Stimulated activated CD8-positive, alpha-beta memory T cell treated with anti-CD3 and anti-CD28 coated beads, Interleukin-2, amount 100 ng/mL, for 1 hour (primary cell): ENCODE results near the gene TYW1.
"Not testable (repeated sequence)": the region's sequence is repeated elsewhere in the genome, so short reads cannot be mapped to it uniquely, and the experiment has no call there.

Experiments
- DNase-seq, 2 donors: peaks; one replicate each; pipeline ENCODE4 v3.0.0-alpha.2; 2020; ENCODE audit warnings: low read depth in 2 of 2

Gene TYW1, protein sequence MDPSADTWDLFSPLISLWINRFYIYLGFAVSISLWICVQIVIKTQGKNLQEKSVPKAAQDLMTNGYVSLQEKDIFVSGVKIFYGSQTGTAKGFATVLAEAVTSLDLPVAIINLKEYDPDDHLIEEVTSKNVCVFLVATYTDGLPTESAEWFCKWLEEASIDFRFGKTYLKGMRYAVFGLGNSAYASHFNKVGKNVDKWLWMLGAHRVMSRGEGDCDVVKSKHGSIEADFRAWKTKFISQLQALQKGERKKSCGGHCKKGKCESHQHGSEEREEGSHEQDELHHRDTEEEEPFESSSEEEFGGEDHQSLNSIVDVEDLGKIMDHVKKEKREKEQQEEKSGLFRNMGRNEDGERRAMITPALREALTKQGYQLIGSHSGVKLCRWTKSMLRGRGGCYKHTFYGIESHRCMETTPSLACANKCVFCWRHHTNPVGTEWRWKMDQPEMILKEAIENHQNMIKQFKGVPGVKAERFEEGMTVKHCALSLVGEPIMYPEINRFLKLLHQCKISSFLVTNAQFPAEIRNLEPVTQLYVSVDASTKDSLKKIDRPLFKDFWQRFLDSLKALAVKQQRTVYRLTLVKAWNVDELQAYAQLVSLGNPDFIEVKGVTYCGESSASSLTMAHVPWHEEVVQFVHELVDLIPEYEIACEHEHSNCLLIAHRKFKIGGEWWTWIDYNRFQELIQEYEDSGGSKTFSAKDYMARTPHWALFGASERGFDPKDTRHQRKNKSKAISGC

DNA sequence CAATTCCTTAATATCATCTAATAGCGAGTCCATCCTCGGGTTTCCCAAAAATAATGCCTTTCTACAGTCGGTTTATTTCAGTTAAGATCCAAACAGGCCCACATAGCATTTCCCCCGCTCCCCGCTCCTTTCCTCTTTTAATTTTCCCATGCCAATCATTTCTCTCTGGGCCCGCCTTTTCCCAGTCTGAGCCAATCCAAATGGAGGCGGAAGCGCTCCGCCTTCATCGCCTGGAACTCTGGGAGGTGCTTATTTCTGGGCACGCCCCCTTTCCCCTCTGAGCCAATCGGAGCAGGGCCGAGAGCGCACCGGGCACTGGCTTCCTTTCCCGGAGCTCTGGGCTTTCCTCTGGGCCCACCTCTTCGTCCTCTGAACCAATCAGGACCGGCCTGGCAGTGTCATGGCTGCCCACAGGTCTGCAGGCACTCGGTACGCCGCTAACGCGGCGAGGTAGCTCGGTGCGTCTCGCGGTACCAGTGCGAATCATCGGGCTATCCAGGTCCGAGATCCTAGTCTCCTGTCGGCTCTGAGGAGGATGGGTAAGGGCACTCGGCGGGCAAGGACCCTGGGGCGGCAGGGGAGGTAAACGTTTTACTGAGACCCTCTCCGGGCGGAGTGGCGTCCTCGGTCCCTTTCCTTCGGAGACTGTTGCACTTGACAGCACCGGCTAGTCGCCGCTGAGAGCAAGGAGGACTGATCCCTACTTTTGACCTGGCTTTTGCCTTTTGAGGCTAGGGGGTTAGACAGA lies at the start of gene TYW1:
TYW1 (plus strand) TSS at position 390 of the 748 bp plus-strand sequence; CDS start at position 536, 146 bp downstream.
- DNase-seq: peak; percentile 97

DNA sequence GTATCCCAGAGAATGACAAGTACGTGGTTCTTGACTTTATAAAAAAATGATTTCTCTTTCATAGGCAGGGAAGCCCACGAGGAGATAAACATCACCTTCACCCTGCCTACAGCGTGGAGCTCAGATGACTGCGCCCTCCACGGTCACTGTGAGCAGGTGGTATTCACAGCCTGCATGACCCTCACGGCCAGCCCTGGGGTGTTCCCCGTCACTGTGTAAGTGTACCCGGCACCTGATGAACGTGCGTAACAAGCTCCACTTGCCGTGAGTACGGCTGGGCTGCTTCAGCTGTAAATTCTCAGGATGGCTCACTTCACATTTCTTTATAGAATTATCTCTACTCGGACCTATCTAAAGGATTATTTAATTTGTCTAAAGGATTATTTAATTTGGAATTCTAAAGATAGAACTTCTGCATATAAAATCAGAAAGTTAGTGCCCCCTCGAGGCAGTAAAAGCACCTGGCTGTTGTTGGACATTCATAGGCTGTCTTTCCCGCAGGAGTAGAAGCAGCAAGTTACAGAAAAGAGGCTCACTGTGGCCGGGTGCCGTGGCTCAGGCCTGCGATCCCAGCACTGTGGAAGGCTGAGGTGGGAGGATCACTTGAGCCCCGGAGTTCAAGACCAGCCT lies 48.0 kb upstream of the TYW1 start:
- no peak for DNase-seq

DNA sequence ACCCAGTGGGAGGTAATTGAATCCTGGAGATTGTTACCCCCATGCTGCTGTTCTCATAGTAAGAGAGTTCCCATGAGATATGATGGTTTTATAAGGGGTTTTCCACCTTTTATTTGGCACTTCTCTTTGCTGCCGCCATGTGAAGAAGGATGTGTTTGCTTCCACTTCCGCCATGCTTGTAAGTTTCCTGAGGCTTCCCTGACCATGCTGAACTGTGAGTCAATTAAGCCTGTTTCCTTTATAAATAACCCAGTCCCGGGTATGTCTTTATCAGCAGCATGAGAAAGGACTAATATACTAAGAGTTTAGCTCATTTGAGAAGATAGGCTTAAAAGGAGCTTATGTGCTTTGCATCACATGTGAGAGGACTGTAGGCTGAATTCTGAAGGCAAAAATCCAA lies 46.3 kb upstream of the TYW1 start:
- DNase-seq: no peak

DNA sequence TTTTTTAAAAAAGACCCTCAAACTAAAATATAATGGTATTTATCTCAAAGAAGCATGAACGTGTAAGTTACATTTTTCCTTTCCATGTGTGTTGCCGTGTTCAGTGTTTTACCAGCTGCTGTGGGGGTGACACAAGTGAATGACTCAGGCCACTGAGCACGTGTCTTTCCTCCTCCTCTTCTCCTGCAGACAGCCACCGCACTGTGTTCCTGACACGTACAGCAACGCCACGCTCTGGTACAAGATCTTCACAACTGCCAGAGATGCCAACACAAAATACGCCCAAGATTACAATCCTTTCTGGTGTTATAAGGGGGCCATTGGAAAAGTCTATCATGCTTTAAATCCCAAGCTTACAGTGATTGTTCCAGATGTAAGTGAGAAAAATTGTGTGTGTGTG lies 45.9 kb upstream of the TYW1 start:
- no peak for DNase-seq

DNA sequence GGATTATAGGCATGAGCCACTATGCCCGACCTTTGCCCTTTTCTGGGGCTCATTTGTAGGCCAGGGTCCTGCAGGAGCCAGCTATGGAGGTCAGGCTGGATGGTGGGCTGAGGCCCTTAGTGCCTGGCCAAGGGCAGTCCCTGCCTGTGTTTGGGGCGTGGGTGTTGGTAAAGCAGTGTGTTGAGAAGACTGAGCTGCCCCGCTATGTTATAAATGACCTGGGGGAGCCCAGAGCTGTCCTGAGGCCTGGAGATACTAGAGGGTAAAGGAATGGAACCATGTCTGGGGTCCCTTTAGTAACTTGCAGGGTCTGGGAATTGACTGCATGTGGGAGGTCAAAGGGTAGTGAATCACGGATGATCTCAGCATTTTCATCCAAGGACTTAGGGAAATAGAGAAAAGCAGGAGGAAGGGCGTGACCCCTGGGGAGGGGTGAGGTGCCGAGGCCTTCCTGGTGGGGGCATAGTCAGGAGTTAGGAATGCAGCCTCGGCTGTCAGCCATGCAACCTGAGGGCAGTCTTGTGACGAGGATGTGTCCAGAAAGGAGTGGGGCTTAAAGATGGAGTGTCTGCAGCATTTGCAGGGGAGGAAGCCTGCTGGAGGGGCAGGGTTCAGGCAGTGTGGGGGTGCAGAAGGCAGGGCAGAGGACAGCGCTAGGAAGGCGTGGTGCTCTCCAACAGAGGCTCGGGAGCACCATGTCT lies 44.1 kb upstream of the TYW1 start:
- no peak for DNase-seq

DNA sequence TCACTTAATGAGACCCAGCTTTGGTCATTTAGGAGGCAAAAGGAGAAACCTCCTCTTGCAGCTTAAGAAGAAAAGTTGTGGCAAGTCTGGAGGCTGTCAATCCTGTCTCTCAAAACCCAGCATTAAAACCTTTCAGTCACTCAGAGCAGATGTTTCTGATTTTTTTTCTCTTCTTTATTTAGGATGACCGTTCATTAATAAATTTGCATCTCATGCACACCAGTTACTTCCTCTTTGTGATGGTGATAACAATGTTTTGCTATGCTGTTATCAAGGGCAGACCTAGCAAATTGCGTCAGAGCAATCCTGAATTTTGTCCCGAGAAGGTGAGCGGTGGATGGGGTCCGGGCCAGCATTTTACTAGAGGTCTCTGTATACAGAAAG lies 43.6 kb upstream of the TYW1 start:
- DNase-seq: no peak

DNA sequence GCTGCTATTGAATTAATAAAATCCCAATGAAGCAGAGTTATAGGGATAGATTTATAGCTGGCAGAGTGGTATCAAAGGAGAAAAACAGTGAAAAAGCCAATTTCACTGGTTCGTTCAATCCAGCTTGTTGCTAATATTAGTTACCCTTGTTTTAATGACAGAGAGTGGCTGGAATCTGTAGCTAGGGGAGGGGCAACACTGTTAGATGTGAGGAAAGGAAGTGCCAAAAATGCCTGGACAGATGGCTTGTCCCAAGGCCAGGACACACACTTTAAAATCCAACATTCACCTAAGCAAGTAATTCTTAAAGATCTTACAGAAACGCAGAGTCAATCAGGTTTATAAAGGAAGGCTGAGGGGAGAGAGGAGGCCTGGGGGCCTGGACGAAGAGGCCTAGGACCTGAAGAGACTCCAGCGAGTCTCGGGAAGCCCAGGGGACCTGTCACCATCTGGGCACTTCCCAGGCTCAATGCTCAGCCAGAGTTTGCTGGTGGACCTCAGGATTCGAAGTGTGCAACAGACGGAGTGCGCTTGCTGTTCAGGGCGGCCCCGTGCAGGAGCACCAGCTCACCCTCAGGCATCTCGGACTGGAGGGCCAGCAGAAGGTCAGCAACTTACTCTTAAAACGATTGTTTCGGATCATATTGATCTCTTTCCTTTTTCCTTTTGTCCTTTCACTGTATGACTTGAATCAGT lies 38.9 kb upstream of the TYW1 start:
- DNase-seq: no peak

DNA sequence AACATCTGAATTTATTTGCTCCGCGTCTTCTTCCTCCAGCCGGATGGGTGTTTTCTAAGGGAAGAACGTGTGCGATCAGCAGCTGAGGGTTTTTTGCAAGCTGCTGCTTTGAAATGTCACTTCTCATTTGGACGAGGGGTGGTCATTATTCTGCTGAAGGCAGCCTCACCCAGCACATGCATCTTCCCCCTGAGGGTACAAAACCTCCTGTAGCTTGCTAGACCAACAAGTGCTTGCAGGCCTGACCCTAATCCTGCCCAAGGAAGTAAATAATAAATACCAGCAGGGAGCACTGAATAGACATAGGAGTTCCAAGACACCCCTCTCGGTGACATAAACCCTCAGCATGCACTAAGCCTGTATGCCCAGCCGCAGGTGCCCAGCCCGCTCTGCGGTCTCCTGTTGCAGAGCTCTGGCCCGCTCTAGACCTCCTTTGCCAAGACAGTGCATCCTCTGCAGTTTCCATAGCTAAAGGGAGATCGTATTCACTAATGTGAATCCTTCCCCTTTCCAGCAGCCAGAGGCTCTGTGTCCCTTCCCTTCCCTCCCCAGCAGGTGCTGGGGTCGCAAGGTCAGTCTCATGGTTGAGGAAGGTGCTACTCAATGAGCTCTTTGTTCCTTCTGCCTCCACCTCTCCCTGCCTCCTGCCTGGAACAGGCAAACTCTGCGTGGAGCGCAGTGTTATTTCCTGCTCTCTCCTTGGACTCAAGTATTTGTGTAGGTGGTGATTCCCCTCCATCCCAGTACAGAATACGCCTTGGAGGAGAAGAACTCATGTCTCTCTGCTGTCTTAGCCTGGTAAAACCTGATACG lies 37.9 kb upstream of the TYW1 start:
- DNase-seq: no peak

DNA sequence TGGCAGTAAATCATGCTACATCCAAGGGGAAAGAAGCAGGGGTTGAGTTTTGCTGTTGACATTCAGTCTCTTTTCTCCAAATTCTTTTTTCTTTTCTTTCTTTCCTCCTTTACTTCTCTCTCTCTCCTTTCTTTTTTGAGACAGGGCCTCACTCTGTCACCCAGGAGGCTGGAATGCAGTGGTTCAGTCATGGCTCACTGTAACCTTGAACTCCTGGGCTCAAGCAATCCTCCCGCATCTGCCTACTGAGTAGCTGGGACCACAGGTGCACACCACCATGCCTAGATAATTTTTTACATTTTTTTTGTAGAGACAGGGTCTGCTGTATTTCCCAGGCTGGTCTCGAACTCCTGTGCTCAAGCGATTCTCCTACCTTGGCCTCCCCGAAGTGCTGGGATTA lies 36.4 kb upstream of the TYW1 start:
- no peak for DNase-seq

DNA sequence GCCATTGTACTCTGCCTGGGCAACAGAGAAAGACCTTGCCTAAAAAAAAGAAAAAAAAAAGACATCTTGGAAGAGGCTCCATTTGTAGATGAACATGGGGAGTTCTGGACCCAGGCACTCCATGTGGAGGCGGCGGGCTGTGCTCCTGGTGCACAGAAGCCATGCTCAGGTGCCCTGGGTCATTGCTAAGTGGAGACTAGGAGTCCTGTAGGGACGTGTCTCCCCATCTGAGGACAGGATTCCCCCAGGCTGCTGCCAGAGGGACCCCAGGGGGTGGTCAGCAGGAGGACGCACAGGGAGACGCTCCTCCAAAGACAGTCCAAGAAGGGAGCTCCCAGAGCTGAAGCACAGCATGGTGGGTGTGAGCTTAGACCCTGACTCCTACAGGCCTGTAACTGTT lies 35.5 kb upstream of the TYW1 start:
- DNase-seq: no peak

DNA sequence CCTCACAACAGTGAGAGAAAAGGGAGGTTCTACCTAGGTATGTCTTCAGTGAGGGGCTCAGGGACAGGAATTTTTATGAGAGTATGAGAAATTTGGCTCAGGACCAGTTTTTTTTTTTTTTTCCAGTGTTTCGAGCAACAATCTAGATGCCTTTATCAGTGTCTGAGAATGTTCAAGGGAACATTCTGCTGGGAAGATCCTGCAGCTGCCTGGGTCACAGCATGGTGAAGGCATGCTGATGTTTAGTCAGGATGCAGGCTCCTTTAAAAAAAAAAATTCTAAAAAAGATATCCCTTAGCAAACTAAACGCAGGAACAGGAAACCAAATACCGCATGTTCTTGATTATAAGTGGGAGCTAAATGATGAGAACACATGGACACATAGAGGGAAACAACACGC lies 32.2 kb upstream of the TYW1 start:
- no peak for DNase-seq

DNA sequence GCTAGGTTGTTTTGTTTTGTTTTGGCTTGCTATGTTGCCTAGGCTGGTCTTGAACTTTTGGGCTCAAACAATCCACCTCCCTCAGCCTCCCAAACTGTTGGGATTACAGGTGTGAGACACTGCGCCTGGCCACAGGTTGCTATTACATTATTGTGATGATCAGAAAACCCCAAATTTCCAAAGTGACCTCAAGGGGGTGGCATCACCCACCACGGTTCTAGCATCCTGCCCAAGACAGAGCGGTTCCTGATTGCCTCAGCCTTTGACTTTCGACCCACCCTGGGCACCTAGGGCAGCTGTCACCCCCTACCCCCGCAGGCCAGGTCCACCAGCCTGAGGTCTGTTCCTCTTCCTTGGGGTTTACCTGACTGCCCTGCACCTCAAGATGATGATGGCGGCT lies 29.6 kb upstream of the TYW1 start:
- no peak for DNase-seq

DNA sequence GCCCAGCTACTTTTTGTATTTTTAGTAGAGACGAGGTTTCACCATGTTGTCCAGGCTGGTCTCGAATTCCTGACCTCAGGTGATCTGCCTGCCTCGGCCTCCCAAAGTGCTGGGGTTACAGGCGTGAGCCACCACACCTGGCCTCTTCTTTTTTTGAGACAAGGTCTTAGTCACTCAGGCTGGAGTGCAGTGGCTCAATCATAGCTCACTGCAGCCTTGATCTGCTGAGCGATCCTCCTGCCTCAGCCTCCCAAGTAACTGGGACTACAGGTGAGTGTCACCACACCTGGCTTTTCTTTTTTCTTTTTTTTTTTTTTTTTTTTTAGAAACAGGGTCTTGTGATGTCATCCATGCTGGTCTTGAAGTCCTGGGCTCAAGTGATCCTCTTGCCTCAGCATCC lies 27.6 kb upstream of the TYW1 start:
- DNase-seq: not testable (repeated sequence)

DNA sequence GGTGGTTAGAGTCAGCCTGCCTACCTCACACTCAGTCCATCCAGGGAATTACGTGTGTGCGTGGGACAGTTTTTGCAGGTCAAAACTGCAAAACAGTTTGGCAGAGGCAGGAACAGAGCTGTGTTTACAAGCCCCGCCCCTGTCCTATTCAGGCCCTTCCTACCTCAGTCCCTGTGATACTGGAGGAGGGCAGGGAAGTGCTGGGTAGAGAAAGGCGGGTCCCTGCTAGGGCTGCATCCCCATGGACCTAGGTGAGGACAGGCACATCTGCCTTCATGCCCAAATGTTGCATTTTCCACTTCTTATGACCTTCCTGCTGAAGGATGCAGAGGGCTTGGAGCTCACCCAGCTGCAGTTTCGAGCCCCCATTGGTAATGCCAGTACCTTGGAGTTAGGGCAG lies 26.3 kb upstream of the TYW1 start:
- no peak for DNase-seq

DNA sequence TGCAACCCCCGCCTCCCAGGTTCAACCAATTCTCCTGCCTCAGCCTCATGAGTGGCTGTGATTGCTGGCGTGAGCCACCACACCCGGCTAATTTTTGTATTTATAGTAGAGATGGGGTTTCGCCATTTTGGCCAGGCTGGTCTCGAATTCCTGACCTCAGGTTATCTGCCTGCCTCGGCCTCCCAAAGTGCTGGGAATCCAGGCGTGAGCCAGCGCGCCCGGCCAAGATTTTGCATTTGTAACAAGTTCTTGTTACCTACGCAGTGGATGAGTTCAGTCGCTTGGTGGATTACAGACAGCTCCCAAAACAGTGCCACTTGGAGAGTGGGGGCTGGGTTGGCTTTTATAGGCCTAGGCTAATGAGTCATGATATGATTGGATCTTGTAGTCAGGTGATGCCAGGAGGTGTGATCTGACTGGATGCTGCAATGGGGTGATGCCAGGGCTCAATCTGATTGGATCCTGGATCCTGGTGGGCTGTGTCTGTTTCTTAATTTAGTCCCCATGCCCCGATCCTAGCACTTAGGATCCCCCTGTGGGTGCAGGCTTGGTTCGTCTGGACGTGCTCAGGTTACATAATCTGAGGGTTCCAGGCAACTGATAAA lies 21.5 kb upstream of the TYW1 start:
- no peak for DNase-seq

DNA sequence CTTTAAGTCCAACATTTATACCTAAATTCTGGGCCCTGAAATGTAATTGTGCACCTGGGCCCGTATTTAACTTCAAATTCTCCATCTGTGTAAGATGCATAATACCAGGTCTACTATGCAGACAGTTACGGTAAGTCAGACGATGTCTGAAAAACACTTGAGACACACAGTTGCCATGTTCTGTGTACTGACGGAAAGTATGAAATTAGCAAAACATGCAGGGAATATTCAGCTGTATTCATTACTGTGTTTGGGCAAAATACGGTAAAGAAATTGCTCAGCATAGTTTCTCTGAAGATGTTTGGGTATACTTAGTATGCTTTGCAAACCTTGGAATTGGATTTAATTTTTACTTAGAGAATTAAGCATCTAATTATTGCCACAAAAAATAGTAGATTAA lies 18.3 kb upstream of the TYW1 start:
- DNase-seq: not testable (repeated sequence)

DNA sequence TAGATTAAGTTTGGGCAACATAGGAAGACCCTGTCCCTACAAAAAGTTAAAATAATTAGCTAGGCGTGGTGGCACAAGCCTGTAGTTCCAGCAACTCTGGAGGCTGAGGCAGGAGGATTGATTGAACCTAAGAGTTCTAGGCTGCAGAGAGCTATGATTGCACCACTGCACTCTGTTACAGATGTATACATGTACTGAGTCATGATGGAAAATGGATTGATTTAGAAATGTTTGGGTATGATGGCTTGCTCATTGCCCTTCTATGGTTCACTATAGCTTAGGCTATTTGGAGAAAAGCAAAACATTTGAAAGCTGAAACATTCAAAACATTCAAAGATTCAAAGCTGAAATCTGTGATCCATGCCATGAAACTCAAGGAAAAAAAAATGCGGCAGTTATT lies 17.6 kb upstream of the TYW1 start:
- not testable (repeated sequence) for DNase-seq

DNA sequence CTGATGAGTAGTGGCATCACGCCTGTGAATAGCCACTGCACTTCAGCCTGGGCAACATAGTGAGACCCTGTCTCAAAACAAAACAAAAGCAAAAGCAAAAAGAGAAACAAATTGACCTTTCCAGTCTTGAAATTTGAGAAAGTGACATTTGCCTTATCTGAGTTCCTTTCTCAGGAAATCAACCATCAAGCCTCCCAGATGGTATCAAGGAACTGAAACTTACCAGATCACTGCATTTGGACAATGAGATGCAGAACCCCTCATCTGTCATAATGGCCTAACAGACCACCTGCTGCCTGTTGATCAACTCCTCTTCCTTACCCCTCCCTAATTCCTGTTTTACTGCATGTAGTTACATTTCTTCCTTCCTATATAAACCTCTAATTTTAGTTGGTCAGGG lies 16.3 kb upstream of the TYW1 start:
- DNase-seq: not testable (repeated sequence)

DNA sequence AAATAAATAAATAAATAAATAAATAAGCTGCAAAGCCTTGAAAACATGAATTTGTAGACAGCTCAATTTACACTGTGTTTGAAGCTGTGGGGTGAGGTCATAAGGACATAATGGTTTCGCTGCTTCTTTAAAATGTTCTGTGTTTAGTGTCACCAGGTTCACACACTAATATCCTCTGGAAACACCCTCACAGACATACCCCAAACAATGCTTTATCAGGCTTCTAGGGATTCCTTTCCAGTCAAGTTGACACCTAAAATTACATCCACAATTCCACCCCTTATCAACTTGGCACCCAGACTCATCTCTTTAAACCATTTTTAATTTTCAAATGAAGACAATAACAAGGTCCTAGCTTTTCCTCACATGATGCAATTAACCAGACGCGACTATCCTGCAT lies 7.1 kb upstream of the TYW1 start:
- DNase-seq: not testable (repeated sequence)

DNA sequence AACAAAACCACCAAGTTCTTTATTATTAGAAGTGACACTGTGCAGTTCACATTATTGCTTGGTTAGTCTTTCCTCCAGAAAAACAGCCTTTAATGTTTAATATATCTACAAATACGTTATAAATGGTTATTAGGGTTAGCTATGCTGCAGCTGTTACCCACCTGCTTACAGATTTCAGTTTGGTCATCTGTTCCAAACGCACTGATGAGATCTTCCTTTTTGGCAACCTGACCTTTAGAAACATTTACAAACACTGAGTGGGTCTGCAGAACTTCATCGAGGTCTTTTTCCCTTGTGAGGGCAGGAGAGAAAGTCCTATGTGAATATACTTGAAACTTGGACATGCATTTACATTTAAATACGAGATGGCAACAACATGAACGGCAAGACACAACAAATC lies 2.6 kb upstream of the TYW1 start:
- DNase-seq: not testable (repeated sequence)
